GM18505 (cell line): Measurements from ENCODE around the gene GRAMD1A.

ENCODE experiments used
- ATAC-seq: cut with Tn5 transposase; IDR thresholded peaks from one replicate; pipeline ENCODE4 v1.9.1; 2021; ENCODE audit not compliant: unreplicated experiment
- POLR2A ChIP-seq: IDR thresholded peaks from 4 replicates; pipeline ENCODE4 v1.6.1; 2011; ENCODE audit warnings: borderline replicate concordance; ENCODE audit not compliant: insufficient read depth, insufficient read length; ENCODE audit errors: extremely low read depth

The GRAMD1A gene

GRCh38 chr19:35051796-35052195 lies 51.7 kb downstream of the GRAMD1A start:
- TF ChIP-seq POLR2A, result no peak
- ATAC-seq, result no peak

DNA sequence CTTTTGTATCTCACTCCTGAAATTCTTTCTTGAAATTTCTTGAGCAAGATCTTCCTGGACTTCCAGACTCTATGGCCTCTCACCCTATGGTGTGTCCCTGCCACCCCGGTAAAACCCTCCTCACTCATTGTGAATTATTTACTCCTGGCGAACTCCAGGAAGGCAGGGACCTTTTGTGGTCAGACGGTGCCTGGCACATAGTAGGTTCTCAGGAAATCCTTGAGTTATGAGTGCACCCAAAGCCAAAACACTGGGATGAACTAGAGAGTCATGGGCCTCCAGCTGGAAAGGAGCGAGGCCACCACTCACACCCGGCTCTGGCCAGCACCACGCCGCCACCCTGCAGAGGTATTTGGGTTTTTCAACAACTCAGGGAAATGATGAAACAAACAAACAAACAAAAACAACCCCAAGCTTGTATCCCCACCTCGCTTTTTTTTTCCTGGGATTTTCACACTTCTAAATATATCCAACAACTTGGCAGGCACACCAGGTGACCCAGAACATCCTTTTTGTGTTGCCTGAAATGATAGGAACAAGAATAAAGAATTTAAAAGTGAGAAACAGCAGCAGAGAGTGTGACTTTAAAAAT lies 52.6 kb downstream of the GRAMD1A start:
- no peak for TF ChIP-seq POLR2A
- no peak for ATAC-seq

- no peak for TF ChIP-seq POLR2A
- no peak for ATAC-seq
These were observed 53.7 kb downstream of the GRAMD1A start for GRCh38 chr19:35053667-35054293.

DNA sequence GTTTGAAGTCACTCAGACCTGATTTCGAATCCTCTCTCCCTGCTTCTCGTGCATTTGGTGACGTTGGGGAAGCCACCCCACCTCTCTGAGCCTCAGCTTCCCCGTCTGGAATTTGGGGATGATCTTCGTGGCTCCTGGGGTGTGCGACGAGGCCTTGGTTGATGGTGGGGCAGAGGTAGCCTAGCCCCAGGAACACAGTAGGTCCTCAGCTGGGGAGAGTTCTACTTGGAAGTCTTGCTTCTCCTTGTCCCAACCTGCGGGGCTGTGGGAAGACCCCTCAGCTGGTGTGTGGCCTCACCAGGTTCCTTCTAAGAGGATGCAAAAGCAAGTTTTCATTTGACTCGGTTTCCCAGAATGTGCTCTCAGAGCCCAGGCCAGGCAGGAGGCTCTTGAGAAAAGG lies 54.5 kb downstream of the GRAMD1A start:
- no peak for TF ChIP-seq POLR2A
- ATAC-seq, result no peak

DNA sequence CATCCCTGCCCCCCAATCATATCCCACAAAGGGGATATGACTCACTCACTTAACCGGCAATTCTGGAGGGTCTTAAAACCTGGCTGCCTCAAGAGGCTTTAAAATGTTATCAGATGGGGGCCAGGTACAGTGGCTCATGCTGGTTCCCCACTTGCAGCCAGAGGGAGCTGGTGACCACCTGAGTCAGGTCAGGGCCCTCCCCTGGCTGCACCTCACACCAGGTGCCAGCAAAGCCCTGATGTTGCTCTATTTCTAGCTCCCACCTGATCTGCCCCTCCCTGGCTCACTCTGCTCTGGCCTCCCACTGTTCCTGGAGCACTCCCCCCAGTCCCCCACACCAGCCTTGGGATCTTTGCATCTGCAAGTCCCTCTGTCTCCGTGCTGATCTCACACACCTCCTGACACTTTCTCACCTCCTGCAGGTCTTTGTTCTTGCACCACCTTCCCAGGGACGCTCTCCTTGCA lies 55.6 kb downstream of the GRAMD1A start:
- no peak for ATAC-seq
- TF ChIP-seq POLR2A, result no peak

DNA sequence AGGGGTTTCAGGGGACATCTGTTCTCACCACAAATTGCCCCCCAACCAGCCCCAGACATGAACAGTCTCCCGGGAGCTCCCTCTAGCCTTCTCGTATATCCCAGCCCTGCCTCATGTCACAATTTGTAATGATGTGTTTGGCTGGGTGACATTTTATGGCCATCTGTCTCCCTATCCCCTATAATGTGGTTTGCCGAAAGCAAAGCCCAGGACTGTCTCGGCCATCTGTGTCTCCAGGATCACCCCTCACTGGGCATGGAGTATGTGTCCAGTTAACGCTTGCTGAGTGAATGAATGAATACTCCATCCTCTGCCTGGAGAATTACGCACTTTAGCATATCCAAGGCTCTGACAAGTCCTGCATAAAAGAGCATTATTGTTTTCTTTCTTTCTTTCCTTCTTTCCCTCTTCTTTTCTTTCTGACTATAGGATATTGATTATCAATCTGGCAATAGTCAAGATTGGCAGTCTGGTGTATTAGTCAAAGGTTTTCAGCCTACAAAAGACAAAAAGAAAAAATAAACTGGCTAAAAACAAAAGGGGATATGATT lies 56.5 kb downstream of the GRAMD1A start:
- no peak for TF ChIP-seq POLR2A
- ATAC-seq, result no peak

GRCh38 chr19:35058370-35058769 lies 58.2 kb downstream of the GRAMD1A start:
- TF ChIP-seq POLR2A, result no peak
- no peak for ATAC-seq

DNA sequence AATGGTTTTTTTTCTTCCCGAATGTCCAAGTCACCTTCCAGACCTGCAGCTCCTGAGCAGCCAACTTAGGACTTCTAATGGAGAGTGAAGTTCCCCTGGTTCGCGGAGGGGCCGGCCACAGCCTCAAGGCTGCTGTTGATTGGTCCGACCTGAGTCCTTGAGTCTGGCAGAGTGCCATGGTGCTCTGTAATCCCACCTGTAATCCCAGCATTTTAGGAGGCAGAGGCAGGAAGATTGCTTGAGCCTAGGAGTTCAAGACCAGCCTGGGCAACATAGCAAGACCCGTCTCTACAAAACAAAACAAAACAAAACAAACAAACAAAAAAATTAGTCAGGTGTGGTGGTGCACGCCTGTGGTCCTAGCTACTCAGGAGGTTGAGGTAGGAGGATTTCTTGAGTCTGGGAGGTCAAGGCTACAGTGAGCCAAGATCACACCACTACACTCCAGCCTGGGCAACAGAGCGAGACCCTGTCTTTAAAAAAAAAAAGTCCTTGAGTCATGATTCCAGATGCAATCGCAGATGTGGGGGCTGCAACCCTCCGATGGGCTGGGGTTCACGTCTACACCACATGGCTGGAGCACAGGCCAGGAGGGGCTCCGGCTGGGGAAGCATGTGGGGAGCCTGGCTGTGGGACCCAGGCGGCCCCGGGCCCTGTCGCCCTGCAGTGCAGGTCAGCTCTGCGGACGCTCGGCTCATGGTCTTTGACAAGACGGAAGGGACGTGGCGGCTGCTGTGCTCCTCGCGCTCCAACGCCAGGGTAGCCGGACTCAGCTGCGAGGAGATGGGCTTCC lies 59.1 kb downstream of the GRAMD1A start:
- TF ChIP-seq POLR2A, result no peak
- ATAC-seq, result no peak

DNA sequence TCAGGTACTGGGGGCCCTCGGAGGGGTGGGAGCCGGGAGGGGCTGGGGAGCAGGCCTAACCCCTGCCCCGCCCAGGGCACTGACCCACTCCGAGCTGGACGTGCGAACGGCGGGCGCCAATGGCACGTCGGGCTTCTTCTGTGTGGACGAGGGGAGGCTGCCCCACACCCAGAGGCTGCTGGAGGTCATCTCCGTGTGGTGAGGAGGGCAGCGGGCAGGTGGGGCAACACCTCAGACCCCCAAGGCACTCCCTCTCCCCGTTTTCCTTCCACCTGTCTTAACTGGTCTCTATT lies 59.6 kb downstream of the GRAMD1A start:
- no peak for ATAC-seq
- no peak for TF ChIP-seq POLR2A

DNA sequence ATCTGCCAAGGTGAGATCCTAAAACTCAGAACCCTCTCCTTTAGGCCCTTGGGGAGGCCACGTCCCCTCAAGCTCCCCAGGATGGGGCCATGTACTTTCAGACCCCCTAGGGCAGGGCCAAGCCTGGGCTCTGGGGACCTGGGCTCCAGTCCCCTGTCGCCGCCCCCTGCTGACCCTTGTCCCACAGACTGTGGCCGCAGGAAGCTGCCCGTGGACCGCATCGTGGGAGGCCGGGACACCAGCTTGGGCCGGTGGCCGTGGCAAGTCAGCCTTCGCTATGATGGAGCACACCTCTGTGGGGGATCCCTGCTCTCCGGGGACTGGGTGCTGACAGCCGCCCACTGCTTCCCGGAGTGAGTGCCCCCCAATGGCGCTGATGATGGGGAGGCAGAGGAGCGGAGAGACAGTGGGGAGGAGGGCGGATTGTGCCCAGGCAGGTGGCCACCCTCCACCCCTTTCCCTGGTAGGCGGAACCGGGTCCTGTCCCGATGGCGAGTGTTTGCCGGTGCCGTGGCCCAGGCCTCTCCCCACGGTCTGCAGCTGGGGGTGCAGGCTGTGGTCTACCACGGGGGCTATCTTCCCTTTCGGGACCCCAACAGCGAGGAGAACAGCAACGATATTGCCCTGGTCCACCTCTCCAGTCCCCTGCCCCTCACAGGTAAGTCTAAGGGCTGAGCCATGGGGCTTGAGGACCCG lies 60.2 kb downstream of the GRAMD1A start:
- no peak for TF ChIP-seq POLR2A
- no peak for ATAC-seq

GRCh38 chr19:35061583-35062373 lies 61.7 kb downstream of the GRAMD1A start:
- ATAC-seq, result no peak

GRCh38 chr19:35062942-35063341 lies 62.8 kb downstream of the GRAMD1A start:
- no peak for ATAC-seq

More at GRCh38 chr19:35061583-35062373, 61.7 kb downstream of the GRAMD1A start:
- TF ChIP-seq POLR2A, result no peak

More at GRCh38 chr19:35062942-35063341, 62.8 kb downstream of the GRAMD1A start:
- TF ChIP-seq POLR2A, result no peak
